ENCODE data around the gene ACOXL.

- TF ChIP-seq POLR2A (IDR thresholded peaks at IDR 0.05; ENCODE audit: low read length) (no peak), GATA1 (IDR thresholded peaks at IDR 0.05; ENCODE audit: low read depth, low read length) (no peak)
Observed at GRCh38 chr2:111053266-111053665, 320.9 kb downstream of the ACOXL start.

Data from erythroblast (primary cell).